Activated CD8-positive, alpha-beta T cell treated with anti-CD3 and anti-CD28 coated beads for 36 hours (primary cell): ENCODE data around the gene CEBPE. TPM values are rescaled to one million over a fixed set of nuclear protein-coding genes. Genes with fewer than 3 reads are reported as not detected.

ENCODE experiments used
- ATAC-seq: fragments of 200-7000 bp; cut with Tn5 transposase; one replicate; pipeline ENCODE4 v1.10.0; 2021; ENCODE audit warnings: mild to moderate bottlenecking, moderate library complexity
- CTCF ChIA-PET: fragments of 350-600 bp; sonication (Branson Sonifier 250); formaldehyde crosslinking; loops from one replicate; lab custom pipeline; 2021; ENCODE audit warnings: antibody characterized with exemption; lab: Charles Lee
- POLR2A ChIA-PET: fragments of 350-600 bp; sonication (Branson Sonifier 250); formaldehyde crosslinking; loops from one replicate; lab custom pipeline; 2021; ENCODE audit warnings: antibody characterized with exemption; lab: Charles Lee
- DNase-seq: peaks from one replicate; pipeline ENCODE4 v3.0.0-alpha.2; 2020
- H3K27ac Mint-ChIP-seq: one replicate; pipeline ENCODE4 v1.8.0; 2021; ENCODE audit warnings: mild to moderate bottlenecking, mixed read lengths
- H3K27me3 Mint-ChIP-seq: one replicate; pipeline ENCODE4 v1.8.0; 2021; ENCODE audit warnings: mixed read lengths
- H3K36me3 Mint-ChIP-seq: one replicate; pipeline ENCODE4 v1.8.0; 2021; ENCODE audit warnings: low read depth, mixed read lengths
- H3K4me1 Mint-ChIP-seq: one replicate; pipeline ENCODE4 v1.8.0; 2021; ENCODE audit warnings: low read depth, mixed read lengths
- H3K4me3 Mint-ChIP-seq: one replicate; pipeline ENCODE4 v1.8.0; 2021; ENCODE audit warnings: mild to moderate bottlenecking, moderate library complexity, mixed read lengths
- H3K9me3 Mint-ChIP-seq: one replicate; pipeline ENCODE4 v1.8.0; 2021; ENCODE audit warnings: mixed read lengths
- CTCF ChIP-seq: fragments of 200-600 bp; IDR thresholded peaks from one replicate; pipeline ENCODE4 v1.8.0; 2022; ENCODE audit warnings: antibody characterized with exemption, mild to moderate bottlenecking
- intact Hi-C: fragments of 100-400 bp; cut with micrococcal nuclease; formaldehyde crosslinking; loops from one replicate; pipeline ENCODE4 v1.10.0; 2022
- total RNA-seq, 2 experiments: library from RNA; stranded (reverse); gene quantifications; one replicate each; pipeline ENCODE4 v1.2.3, GENCODE V29; 2021

CEBPE gene
- total RNA-seq, 2 experiments from 2014 or later: 0.27 to 0.34 TPM

GRCh38 chr14:23103581-23103980 lies 15.5 kb downstream of the CEBPE start:
- POLR2A ChIA-PET: no interaction called here
- intact Hi-C loops: no loop called here
- Mint-ChIP-seq H3K27me3 (no peaks in the 10 kb centered on the region), H3K36me3 (peaks cover 8% of the 10 kb centered on the region), H3K4me1 (no peaks in the 10 kb centered on the region), H3K9me3 (no peaks in the 10 kb centered on the region), H3K4me3 (no peak overlapping the region), H3K27ac (no peak overlapping the region)
- ATAC-seq (no peak), DNase-seq (no peak)
- no peak for TF ChIP-seq CTCF
- CTCF ChIA-PET: interaction anchor here (1.7 to 6.5 kb wide), 2 partner anchors 8 to 17 kb away, joined by 4 to 32 read pairs; no protein-coding TSS in a partner anchor

- POLR2A ChIA-PET: no interaction called here
- H3K4me3 Mint-ChIP-seq: no peak overlapping the region
- H3K36me3 Mint-ChIP-seq: peaks cover 14% of the 10 kb centered on the region
- no peaks in the 10 kb centered on the region for H3K9me3 Mint-ChIP-seq
- H3K27me3 Mint-ChIP-seq: no peaks in the 10 kb centered on the region
- ATAC-seq: no peak
- CTCF ChIA-PET: interaction anchor here (1.4 to 6.5 kb wide), 5 partner anchors 9 to 45 kb away, joined by 3 to 32 read pairs (median 13); partner anchors contain the start of gene CDH24
- intact Hi-C loops: no loop called here
- H3K4me1 Mint-ChIP-seq: peaks cover 1% of the 10 kb centered on the region
- no peak overlapping the region for H3K27ac Mint-ChIP-seq
- no peak for DNase-seq
- no peak for TF ChIP-seq CTCF
These were observed 16.3 kb downstream of the CEBPE start for GRCh38 chr14:23102801-23103200.

GRCh38 chr14:23101986-23102625 lies 16.9 kb downstream of the CEBPE start:
- H3K27me3 Mint-ChIP-seq: no peaks in the 10 kb centered on the region
- DNase-seq: no peak
- peaks cover 8% of the 10 kb centered on the region for H3K4me1 Mint-ChIP-seq
- ATAC-seq: no peak
- H3K27ac Mint-ChIP-seq: no peak overlapping the region
- no peaks in the 10 kb centered on the region for H3K9me3 Mint-ChIP-seq
- no peak overlapping the region for H3K4me3 Mint-ChIP-seq
- intact Hi-C loops: no loop called here
- peaks cover 21% of the 10 kb centered on the region for H3K36me3 Mint-ChIP-seq
- ChIA-PET POLR2A (no interaction called here), CTCF (interaction anchor here (1.4 to 6.5 kb wide), 6 partner anchors 8 to 44 kb away, joined by 3 to 32 read pairs (median 20); partner anchors contain the start of gene CDH24)
- no peak for TF ChIP-seq CTCF

GRCh38 chr14:23101213-23101970 lies 17.7 kb downstream of the CEBPE start:
- no peak overlapping the region for H3K4me3 Mint-ChIP-seq
- peaks cover 25% of the 10 kb centered on the region for H3K36me3 Mint-ChIP-seq
- intact Hi-C loops: no loop called here
- POLR2A ChIA-PET: interaction anchor here (1.0 kb wide), 1 partner anchor 220 kb away, joined by 3 read pairs; the partner anchor contains the start of gene PABPN1
- H3K27ac Mint-ChIP-seq: no peak overlapping the region
- DNase-seq: no peak
- peaks cover 15% of the 10 kb centered on the region for H3K4me1 Mint-ChIP-seq
- TF ChIP-seq CTCF: no peak
- H3K27me3 Mint-ChIP-seq: no peaks in the 10 kb centered on the region
- ATAC-seq: no peak
- CTCF ChIA-PET: interaction anchor here (1.4 to 6.5 kb wide), 5 partner anchors 9 to 44 kb away, joined by 3 to 32 read pairs (median 26); partner anchors contain the start of gene CDH24
- H3K9me3 Mint-ChIP-seq: no peaks in the 10 kb centered on the region
